AG04449 (cell line): ENCODE data around the gene R3HDM2.
A peak's percentile ranks its signal among the peaks of the same experiment; 100 is the strongest.

Experiments used
- CTCF ChIA-PET: fragments of 350-600 bp; formaldehyde crosslinking; extraction: SDS; loops from one replicate; lab custom pipeline; 2021; ENCODE audit warnings: antibody characterized with exemption; lab: Yijun Ruan, JAX
- POLR2A ChIA-PET: fragments of 400-600, 350-600 bp; formaldehyde crosslinking; extraction: SDS; loops from one replicate; lab custom pipeline; 2020; ENCODE audit warnings: antibody characterized with exemption, inconsistent platforms; lab: Yijun Ruan, JAX
- DNase-seq: peaks from one replicate; pipeline ENCODE4 v3.0.0-alpha.2; 2010; ENCODE audit warnings: low read depth, low spot score
- H3K4me3 ChIP-seq: 2 replicates; pipeline ENCODE4 v1.5.1; 2011; ENCODE audit warnings: low read depth, mild to moderate bottlenecking, control low read depth, low read length
- CTCF ChIP-seq: IDR thresholded peaks from one replicate; pipeline ENCODE4 v1.5.1; 2011; ENCODE audit warnings: mild to moderate bottlenecking, moderate library complexity, low read length, control low read depth, inconsistent platforms; ENCODE audit not compliant: insufficient read depth; ENCODE audit errors: missing control alignments

R3HDM2 gene

GRCh38 chr12:57476162-57476992 lies 45.5 kb upstream of the R3HDM2 start:
- no peak for DNase-seq
- POLR2A ChIA-PET = interaction anchor here (1.2 kb wide), 1 partner anchor 44 kb away, joined by 3 read pairs; the partner anchor contains the start of gene DDIT3
- H3K4me3 ChIP-seq = peak overlapping the region; percentile 25; the same call in 1 of the 2 replicates

GRCh38 chr12:57475271-57476161 lies 44.7 kb upstream of the R3HDM2 start:
- ChIA-PET POLR2A (interaction anchor here (0.9 to 1.2 kb wide), 2 partner anchors 12 to 45 kb away, joined by 3 read pairs; partner anchors contain the start of gene DDIT3), CTCF (interaction anchor here (0.9 to 20.7 kb wide), 4 partner anchors 12 to 21 kb away, joined by 3 to 321 read pairs (median 6); partner anchors contain the start of genes GLI1 and INHBE)
- H3K4me3 ChIP-seq = peak overlapping the region; percentile 25
- TF ChIP-seq CTCF = no peak
- DNase-seq = no peak

More at GRCh38 chr12:57476162-57476992, 45.5 kb upstream of the R3HDM2 start:
- CTCF ChIA-PET = interaction anchor here (0.7 to 20.7 kb wide), 3 partner anchors 14 to 57 kb away, joined by 3 to 321 read pairs (median 4); partner anchors contain the start of gene GLI1
- no peak for TF ChIP-seq CTCF

- POLR2A ChIA-PET = interaction anchor here (0.9 to 1.2 kb wide), 2 partner anchors 12 to 45 kb away, joined by 3 read pairs; partner anchors contain the start of gene DDIT3
- no peak overlapping the region for H3K4me3 ChIP-seq
- no peak for TF ChIP-seq CTCF
- DNase-seq = no peak
- CTCF ChIA-PET = interaction anchor here (0.9 to 20.7 kb wide), 4 partner anchors 12 to 20 kb away, joined by 3 to 321 read pairs (median 6); partner anchors contain the start of genes GLI1 and INHBE
These were observed 44.0 kb upstream of the R3HDM2 start for GRCh38 chr12:57474862-57475261.

GRCh38 chr12:57474430-57474829 lies 43.6 kb upstream of the R3HDM2 start:
- TF ChIP-seq CTCF = no peak
- DNase-seq = no peak
- ChIA-PET CTCF (interaction anchor here (2.1 to 20.7 kb wide), 2 partner anchors 13 to 20 kb away, joined by 7 to 321 read pairs; partner anchors contain the start of genes GLI1 and INHBE), POLR2A (no interaction called here)
- no peak overlapping the region for H3K4me3 ChIP-seq

GRCh38 chr12:57473886-57474285 lies 43.0 kb upstream of the R3HDM2 start:
- H3K4me3 ChIP-seq = no peak overlapping the region
- ChIA-PET CTCF (interaction anchor here (2.1 to 20.7 kb wide), 2 partner anchors 12 to 19 kb away, joined by 7 to 321 read pairs; partner anchors contain the start of genes GLI1 and INHBE), POLR2A (no interaction called here)
- no peak for TF ChIP-seq CTCF
- no peak for DNase-seq
